ENCODE data around the gene BANK1.

Gene BANK1

GRCh38 chr4:101813604-101814003 lies 23.1 kb downstream of the BANK1 start:
- no peak for DNase-seq (ENCODE audit: low read depth in 2 of 2)

GRCh38 chr4:101818362-101818761 lies 27.8 kb downstream of the BANK1 start:
- DNase-seq (ENCODE audit: low read depth in 2 of 2), result no peak

- DNase-seq (ENCODE audit: low read depth in 2 of 2), result no peak
These were observed 33.3 kb downstream of the BANK1 start for GRCh38 chr4:101823864-101824263.

- no peak for DNase-seq (ENCODE audit: low read depth in 2 of 2)
These were observed 34.0 kb downstream of the BANK1 start for GRCh38 chr4:101824500-101824899.

GRCh38 chr4:101825953-101826352 lies 35.4 kb downstream of the BANK1 start:
- DNase-seq (ENCODE audit: low read depth in 2 of 2), result no peak

- DNase-seq (ENCODE audit: low read depth in 2 of 2), result no peak
These were observed 41.3 kb downstream of the BANK1 start for GRCh38 chr4:101831816-101832215.

GRCh38 chr4:101833480-101833879 lies 43.0 kb downstream of the BANK1 start:
- no peak for DNase-seq (ENCODE audit: low read depth in 2 of 2)

GRCh38 chr4:101835121-101835904 lies 44.8 kb downstream of the BANK1 start:
- no peak for DNase-seq (ENCODE audit: low read depth in 2 of 2)

GRCh38 chr4:101843054-101843453 lies 52.5 kb downstream of the BANK1 start:
- DNase-seq (ENCODE audit: low read depth in 2 of 2), result no peak

- DNase-seq (ENCODE audit: low read depth in 2 of 2), result no peak
These were observed 56.0 kb downstream of the BANK1 start for GRCh38 chr4:101846550-101846949.

- DNase-seq (ENCODE audit: low read depth in 2 of 2), result no peak
These were observed 60.2 kb downstream of the BANK1 start for GRCh38 chr4:101850698-101851097.

- no peak for DNase-seq (ENCODE audit: low read depth in 2 of 2)
These were observed 61.1 kb downstream of the BANK1 start for GRCh38 chr4:101851672-101852071.

- DNase-seq (ENCODE audit: low read depth in 2 of 2), result no peak
These were observed 62.5 kb downstream of the BANK1 start for GRCh38 chr4:101853028-101853427.

- DNase-seq (ENCODE audit: low read depth in 2 of 2), result no peak
These were observed 63.2 kb downstream of the BANK1 start for GRCh38 chr4:101853691-101854090.

GRCh38 chr4:101855239-101855638 lies 64.7 kb downstream of the BANK1 start:
- DNase-seq (ENCODE audit: low read depth in 2 of 2), result no peak

- DNase-seq (ENCODE audit: low read depth in 2 of 2), result no peak
These were observed 65.6 kb downstream of the BANK1 start for GRCh38 chr4:101856149-101856548.

- no peak for DNase-seq (ENCODE audit: low read depth in 2 of 2)
These were observed 66.6 kb downstream of the BANK1 start for GRCh38 chr4:101857176-101857575.

GRCh38 chr4:101858641-101859040 lies 68.1 kb downstream of the BANK1 start:
- no peak for DNase-seq (ENCODE audit: low read depth in 2 of 2)

- DNase-seq (ENCODE audit: low read depth in 2 of 2), result no peak
These were observed 72.1 kb downstream of the BANK1 start for GRCh38 chr4:101862595-101862994.

GRCh38 chr4:101864660-101865059 lies 74.1 kb downstream of the BANK1 start:
- no peak for DNase-seq (ENCODE audit: low read depth in 2 of 2)

GRCh38 chr4:101865501-101866062 lies 75.1 kb downstream of the BANK1 start:
- no peak for DNase-seq (ENCODE audit: low read depth in 2 of 2)

GRCh38 chr4:101870874-101871273 lies 80.3 kb downstream of the BANK1 start:
- DNase-seq (ENCODE audit: low read depth in 2 of 2), result no peak

- DNase-seq (ENCODE audit: low read depth in 2 of 2), result no peak
These were observed 81.6 kb downstream of the BANK1 start for GRCh38 chr4:101871962-101872676.

Measured in activated CD4-positive, alpha-beta T cell treated with anti-CD3 and anti-CD28 coated beads for 24 hours (primary cell).